ENCODE data around the gene SLC44A1.

DNA sequence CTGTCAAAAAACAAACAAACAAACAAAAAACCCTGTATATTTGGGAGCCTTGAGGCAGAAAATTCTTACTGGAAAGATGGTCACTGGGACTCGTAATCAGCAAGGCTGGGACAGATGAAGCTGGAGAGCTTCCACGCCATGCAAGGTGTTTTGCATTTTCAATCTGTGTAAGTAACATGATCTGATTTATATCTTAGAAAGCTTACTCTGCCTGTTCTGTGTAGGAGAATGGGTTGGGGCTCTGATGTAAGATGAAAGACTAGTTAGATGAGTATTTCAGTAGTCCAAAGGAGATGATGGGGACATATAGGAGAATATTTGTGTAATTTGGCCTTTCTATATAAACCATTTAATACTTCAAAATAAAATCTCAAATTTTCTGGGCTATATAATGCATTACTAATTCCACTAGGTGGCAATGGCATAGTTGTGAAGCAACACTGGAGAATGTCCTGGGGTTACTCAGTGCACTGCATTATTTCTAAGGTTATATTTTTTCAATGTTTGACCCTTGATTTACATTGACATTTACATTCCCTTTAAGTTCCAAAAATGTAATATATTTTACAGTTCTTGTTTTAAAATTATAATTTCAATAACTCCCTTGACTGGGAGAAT is 181.5 kb downstream of the SLC44A1 start:
- no peak for TF ChIP-seq NFRKB (IDR thresholded peaks at IDR 0.05)
- no peak for TF ChIP-seq FOXA1 (IDR thresholded peaks at IDR 0.05)
- no peak for TF ChIP-seq SP1 (IDR thresholded peaks at IDR 0.05)
- no peak for TF ChIP-seq ARNT (IDR thresholded peaks at IDR 0.05)
- no peak for TF ChIP-seq ELF4 (IDR thresholded peaks at IDR 0.05)
- TF ChIP-seq SUZ12 (IDR thresholded peaks at IDR 0.05): no peak
- no peak for TF ChIP-seq FOXM1 (IDR thresholded peaks at IDR 0.05; ENCODE audit: borderline replicate concordance)
